H1 (cell line): ENCODE measurements around the gene SMYD5. TPM values are rescaled to one million over a fixed set of nuclear protein-coding genes. Genes with fewer than 3 reads are reported as not detected.

Experiments used
- CTCF ChIA-PET: fragments of 300-600 bp; sonication (Branson Sonifier 250); formaldehyde crosslinking; loops from one replicate; lab custom pipeline; 2021; ENCODE audit not compliant: partially characterized antibody; lab: Charles Lee
- POLR2A ChIA-PET: fragments of 300-600 bp; sonication (Branson Sonifier 250); formaldehyde crosslinking; loops from one replicate; lab custom pipeline; 2021; ENCODE audit warnings: inconsistent platforms; ENCODE audit not compliant: partially characterized antibody; lab: Charles Lee
- DNase-seq, 2 experiments: peaks; one replicate each; pipeline versions ENCODE4 v3.0.0 to v3.0.0-alpha.2; 2010 to 2022; ENCODE audit warnings: low spot score in 2 of 2, low read depth in 1 of 2, mixed read lengths in 1 of 2
- FAIRE-seq: peaks from 2 replicates; lab custom pipeline; 2011; peaks lifted over from hg19 to GRCh38; lab: Jason Lieb, UNC
- H2AFZ ChIP-seq: 2 replicates; pipeline ENCODE4 v1.8.1; 2012; ENCODE audit warnings: low read length, inconsistent platforms
- H2AK5ac ChIP-seq: 2 replicates; pipeline ENCODE4 v1.6.1; 2013; ENCODE audit warnings: low read depth, low read length
- H2BK120ac ChIP-seq: replicated peaks from 2 replicates; pipeline ENCODE3; 2013; ENCODE audit warnings: low read depth, low read length, inconsistent platforms
- H2BK12ac ChIP-seq: 2 replicates; pipeline ENCODE4 v1.6.1; 2013; ENCODE audit warnings: low read depth, low read length
- H2BK15ac ChIP-seq: 2 replicates; pipeline ENCODE4 v1.6.1; 2013; ENCODE audit warnings: low read length
- H2BK20ac ChIP-seq: 2 replicates; pipeline ENCODE4 v1.6.1; 2013; ENCODE audit warnings: low read length
- H2BK5ac ChIP-seq: 2 replicates; pipeline ENCODE4 v1.6.1; 2013; ENCODE audit warnings: low read depth, low read length
- H3K14ac ChIP-seq: 2 replicates; pipeline ENCODE4 v1.6.1; 2013; ENCODE audit warnings: inconsistent platforms; ENCODE audit not compliant: insufficient read length
- H3K18ac ChIP-seq: 2 replicates; pipeline ENCODE4 v1.6.1; 2013; ENCODE audit warnings: low read length; ENCODE audit errors: extremely low read depth
- H3K23ac ChIP-seq: 2 replicates; pipeline ENCODE4 v1.6.1; 2013; ENCODE audit warnings: inconsistent platforms; ENCODE audit not compliant: insufficient read length
- H3K23me2 ChIP-seq: 2 replicates; pipeline ENCODE4 v1.6.1; 2013; ENCODE audit warnings: low read depth, low read length
- H3K27ac ChIP-seq: 2 replicates; pipeline ENCODE4 v1.6.1; 2011; ENCODE audit warnings: low read depth, low read length, inconsistent platforms
- H3K27me3 ChIP-seq, 4 experiments: replicated peaks in 1 of 4; 1 replicate in 1 of 4; 2 replicates in 3 of 4; pipeline versions ENCODE4 v1.6.1 to v1.8.1; 2011 to 2013; ENCODE audit warnings: low read length in 3 of 4, mild to moderate bottlenecking in 3 of 4, inconsistent platforms in 2 of 4, mixed read lengths in 2 of 4, moderate library complexity in 1 of 4; ENCODE audit not compliant: control insufficient read depth in 3 of 4, insufficient read depth in 3 of 4; ENCODE audit errors: extremely low read depth in 1 of 4
- H3K36me3 ChIP-seq, 4 experiments: 2 replicates each; pipeline versions ENCODE4 v1.6.1 to v1.8.1; 2011 to 2013; ENCODE audit warnings: mild to moderate bottlenecking in 4 of 4, low read length in 3 of 4, moderate library complexity in 2 of 4, control low read depth in 1 of 4, inconsistent platforms in 1 of 4; ENCODE audit not compliant: insufficient read depth in 4 of 4, control insufficient read depth in 2 of 4
- H3K4ac ChIP-seq: replicated peaks from 2 replicates; pipeline ENCODE3; 2013; ENCODE audit warnings: low read length, low read depth, mixed read lengths, inconsistent platforms; ENCODE audit not compliant: insufficient read length
- H3K4me1 ChIP-seq, 4 experiments: replicated peaks in 1 of 4; 1 replicate in 1 of 4; 2 replicates in 3 of 4; pipeline versions ENCODE4 v1.6.1 to v1.8.1; 2011 to 2013; ENCODE audit warnings: low read length in 3 of 4, inconsistent platforms in 2 of 4, mixed read lengths in 1 of 4; ENCODE audit not compliant: insufficient read depth in 4 of 4, control insufficient read depth in 3 of 4
- H3K4me2 ChIP-seq, 2 experiments: 2 replicates each; pipeline versions ENCODE4 v1.6.1 to v1.8.1; 2011 to 2013; ENCODE audit warnings: low read depth in 2 of 2, low read length in 2 of 2, control low read depth in 1 of 2, inconsistent platforms in 1 of 2, mild to moderate bottlenecking in 1 of 2; ENCODE audit not compliant: insufficient read depth in 1 of 2
- H3K4me3 ChIP-seq, 4 experiments: fragments of 200-600, 300-600 bp in 1 of 4; sonication (generic), shearing (Covaris generic), sonication (Bioruptor Twin) in 1 of 4; 2 replicates each; pipeline versions ENCODE4 v1.5.1 to v1.8.1; 2011 to 2016; ENCODE audit warnings: low read length in 4 of 4, low read depth in 3 of 4, control low read depth in 2 of 4, inconsistent platforms in 2 of 4, mild to moderate bottlenecking in 2 of 4, mixed read lengths in 1 of 4, moderate library complexity in 1 of 4; ENCODE audit not compliant: insufficient read depth in 2 of 4; ENCODE audit errors: extremely low read depth in 1 of 4
- H3K56ac ChIP-seq: replicated peaks from 2 replicates; pipeline ENCODE3; 2013; ENCODE audit warnings: low read depth, mild to moderate bottlenecking, mixed read lengths, low read length, inconsistent platforms; ENCODE audit not compliant: insufficient read length
- H3K79me1 ChIP-seq: 2 replicates; pipeline ENCODE4 v1.6.1; 2013; ENCODE audit warnings: low read depth, low read length, control low read depth
- H3K79me2 ChIP-seq, 2 experiments: 2 replicates each; pipeline versions ENCODE4 v1.6.1 to v1.8.1; 2012 to 2013; ENCODE audit warnings: low read length in 2 of 2, mild to moderate bottlenecking in 2 of 2, inconsistent platforms in 1 of 2; ENCODE audit not compliant: insufficient read depth in 2 of 2, control insufficient read depth in 1 of 2
- H3K9ac ChIP-seq, 4 experiments: replicated peaks in 1 of 4; 1 replicate in 1 of 4; 2 replicates in 3 of 4; pipeline versions ENCODE4 v1.6.1 to v1.8.1; 2011 to 2013; ENCODE audit warnings: low read depth in 3 of 4, low read length in 3 of 4, control low read depth in 2 of 4, mild to moderate bottlenecking in 2 of 4, moderate library complexity in 2 of 4, inconsistent platforms in 1 of 4; ENCODE audit errors: extremely low read depth in 1 of 4
- H3K9me3 ChIP-seq, 2 experiments: 2 replicates each; pipeline versions ENCODE4 v1.6.1 to v1.8.1; 2012 to 2013; ENCODE audit warnings: mild to moderate bottlenecking in 2 of 2, moderate library complexity in 2 of 2, control low read depth in 1 of 2, inconsistent platforms in 1 of 2, low read depth in 1 of 2, low read length in 1 of 2, mixed read lengths in 1 of 2; ENCODE audit not compliant: insufficient read depth in 2 of 2
- H4K20me1 ChIP-seq, 2 experiments: replicated peaks in 1 of 2; 2 replicates each; pipeline versions ENCODE3 to v1.8.1; 2011 to 2013; ENCODE audit warnings: inconsistent platforms in 2 of 2, low read length in 2 of 2, mild to moderate bottlenecking in 1 of 2; ENCODE audit not compliant: insufficient read depth in 2 of 2, control insufficient read depth in 1 of 2
- H4K5ac ChIP-seq: 2 replicates; pipeline ENCODE4 v1.6.1; 2013; ENCODE audit warnings: low read length, low read depth, mixed read lengths, inconsistent platforms; ENCODE audit not compliant: insufficient read length
- H4K8ac ChIP-seq: 2 replicates; pipeline ENCODE4 v1.8.0; 2013; ENCODE audit warnings: mild to moderate bottlenecking, moderate library complexity, low read length, inconsistent platforms; ENCODE audit not compliant: insufficient read depth; ENCODE audit errors: extremely low read depth
- H4K91ac ChIP-seq: replicated peaks from 2 replicates; pipeline ENCODE3; 2013; ENCODE audit warnings: low read length, mixed read lengths, inconsistent platforms; ENCODE audit not compliant: insufficient read length
- WGBS, 2 experiments: shearing (Covaris generic) in 1 of 2; methylation state at CpG; one replicate each; pipeline versions ENCODE4 v1.1.6 to v1.1.7; 2013 to 2015; ENCODE audit warnings: low lambda C conversion rate in 2 of 2, mixed read lengths in 2 of 2, inconsistent platforms in 1 of 2, low coverage in 1 of 2, missing lambda C conversion rate in 1 of 2; ENCODE audit not compliant: insufficient replicate concordance in 2 of 2, insufficient coverage in 1 of 2, insufficient read length in 1 of 2; ENCODE audit errors: extremely low coverage in 1 of 2, missing lambda C conversion rate in 1 of 2; 5-methylcytosine and 5-hydroxymethylcytosine counted together
- polyA plus RNA-seq, 7 experiments: library from polyadenylated mRNA; depleted of rRNA in 3 of 7; stranded (reverse) in 5 of 7; unstranded in 2 of 7; fragments of >200 nt in 5 of 7; fragments of 200-250 nt in 2 of 7; gene quantifications; 1 replicate in 5 of 7; 2 replicates in 1 of 7; 4 replicates in 1 of 7; pipeline versions ENCODE4 v1.2.1 to v1.2.3, GENCODE V29; 2011 to 2013; ENCODE audit warnings: missing spikeins in 2 of 7, mixed read lengths in 2 of 7
- total RNA-seq: library from RNA; stranded (reverse); fragmentation: NEBNext Ultra II Directional; extraction: Animal tissue kit (Norgen Biotek cat#: 25700); gene quantifications from 2 replicates; pipeline ENCODE4 v1.2.1, GENCODE V29; 2021

The SMYD5 gene
- total and polyA plus RNA-seq, 2 of the 8 experiments (the other 6 are each of a cell fraction or from before 2014, with no cell fraction given) = 35.2 to 56.7 TPM

- H3K4me2 ChIP-seq = no peak overlapping the region; a peak in 1 of 4 replicates
- peak overlapping the region; percentile 92; the same call in 1 of the 2 replicates for H2BK12ac ChIP-seq
- no peak overlapping the region for H3K14ac ChIP-seq
- no peak overlapping the region for H4K5ac ChIP-seq
- H2BK20ac ChIP-seq = no peak overlapping the region
- H3K4ac ChIP-seq = no peak overlapping the region
- H3K18ac ChIP-seq = no peak overlapping the region
- H4K8ac ChIP-seq = no peak overlapping the region
- no peak overlapping the region for H2BK5ac ChIP-seq
- H4K20me1 ChIP-seq = peaks cover 4 to 6% of the 10 kb centered on the region in 2 experiments
- FAIRE-seq (no peak), DNase-seq (no peak)
- no peak overlapping the region for H3K9ac ChIP-seq
- no peaks in the 10 kb centered on the region for H3K36me3 ChIP-seq
- H3K4me3 ChIP-seq = no peak overlapping the region
- peak overlapping the region; percentile 40; the same call in 1 of the 2 replicates for H2BK15ac ChIP-seq
- H3K4me1 ChIP-seq = peaks cover 2 to 23% (median 11%) of the 10 kb centered on the region in 4 experiments; a peak in 6 of 7 replicates
- H3K23ac ChIP-seq = no peak overlapping the region
- H2AFZ ChIP-seq = no peak overlapping the region
- no peak overlapping the region for H2BK120ac ChIP-seq
- no peaks in the 10 kb centered on the region for H3K79me2 ChIP-seq
- H3K27ac ChIP-seq = no peak overlapping the region
- peak overlapping the region; percentile 94 for H2AK5ac ChIP-seq
- H3K9me3 ChIP-seq = no peaks in the 10 kb centered on the region
- H4K91ac ChIP-seq = no peak overlapping the region
- 88% methylated on average over 10 of the region's 10 CpGs; no CpG with 5 or more reads in 1 of the 2 experiments for WGBS, 2 experiments
- H3K23me2 ChIP-seq = peaks cover 23% of the 10 kb centered on the region; the same call in 1 of the 2 replicates
- H3K27me3 ChIP-seq = peaks cover 22 to 48% (median 45%) of the 10 kb centered on the region in 4 experiments
- no peak overlapping the region for H3K56ac ChIP-seq
- H3K79me1 ChIP-seq = no peaks in the 10 kb centered on the region
- ChIA-PET CTCF (interaction anchor here (0.9 to 6.5 kb wide), 8 partner anchors 10 to 280 kb away, joined by 3 to 92 read pairs (median 6); partner anchors contain the start of gene SMYD5), POLR2A (interaction anchor here (0.8 to 1.5 kb wide), 3 partner anchors 17 to 88 kb away, joined by 3 to 6 read pairs (median 4); no protein-coding TSS in a partner anchor)
Observed at GRCh38 chr2:73174244-73174643, 39.8 kb upstream of the SMYD5 start.
